Keratinocyte (primary cell): ENCODE measurements around the gene MTCL1. TPM values are rescaled to one million over a fixed set of nuclear protein-coding genes. Genes with fewer than 3 reads are reported as not detected.

Experiments
- DNase-seq: peaks from one replicate; pipeline ENCODE4 v3.0.0-alpha.2; 2011; ENCODE audit warnings: low read depth, missing footprints, low spot score
- FAIRE-seq: peaks from 2 replicates; lab custom pipeline; 2011; peaks lifted over from hg19 to GRCh38; lab: Jason Lieb, UNC
- H2AFZ ChIP-seq: 2 replicates; pipeline ENCODE4 v1.6.0; 2012; ENCODE audit warnings: low read length, control low read depth, inconsistent platforms; ENCODE audit not compliant: control insufficient read depth
- H3K27ac ChIP-seq: 2 replicates; pipeline ENCODE4 v1.5.1; 2011; ENCODE audit warnings: low read length; ENCODE audit not compliant: control insufficient read depth, insufficient read depth
- H3K27me3 ChIP-seq: 3 replicates; pipeline ENCODE4 v1.6.0; 2011; ENCODE audit warnings: low read length; ENCODE audit not compliant: control insufficient read depth, insufficient read depth; ENCODE audit errors: extremely low read depth
- H3K36me3 ChIP-seq, 2 experiments: 2 replicates in 1 of 2; 3 replicates in 1 of 2; pipeline ENCODE4 v1.5.1; 2011; ENCODE audit warnings: low read length in 2 of 2, mild to moderate bottlenecking in 1 of 2; ENCODE audit not compliant: control insufficient read depth in 2 of 2, insufficient read depth in 2 of 2; ENCODE audit errors: extremely low read depth in 1 of 2
- H3K4me1 ChIP-seq: 3 replicates; pipeline ENCODE4 v1.5.1; 2011; ENCODE audit warnings: low read length; ENCODE audit not compliant: control insufficient read depth, insufficient read depth; ENCODE audit errors: extremely low read depth
- H3K4me2 ChIP-seq: 3 replicates; pipeline ENCODE4 v1.6.0; 2011; ENCODE audit warnings: low read depth, low read length; ENCODE audit not compliant: control insufficient read depth, insufficient read depth; ENCODE audit errors: extremely low read depth
- H3K4me3 ChIP-seq, 3 experiments: fragments of 200-600 bp in 1 of 3; sonication (generic) in 1 of 3; 2 replicates in 2 of 3; 3 replicates in 1 of 3; pipeline ENCODE4 v1.5.1; 2011 to 2016; ENCODE audit warnings: low read length in 3 of 3, mild to moderate bottlenecking in 3 of 3, control low read depth in 2 of 3, inconsistent platforms in 1 of 3, low read depth in 1 of 3, mixed read lengths in 1 of 3, mixed run types in 1 of 3, moderate library complexity in 1 of 3; ENCODE audit not compliant: control insufficient read depth in 2 of 3, insufficient read depth in 2 of 3; ENCODE audit errors: extremely low read depth in 1 of 3
- H3K79me2 ChIP-seq: 2 replicates; pipeline ENCODE4 v1.6.0; 2012; ENCODE audit warnings: low read length; ENCODE audit not compliant: control insufficient read depth, insufficient read depth
- H3K9ac ChIP-seq: 3 replicates; pipeline ENCODE4 v1.6.0; 2011; ENCODE audit warnings: low read length; ENCODE audit not compliant: control insufficient read depth, insufficient read depth; ENCODE audit errors: extremely low read depth
- H3K9me1 ChIP-seq: 3 replicates; pipeline ENCODE4 v1.6.0; 2011; ENCODE audit warnings: low read length; ENCODE audit not compliant: control insufficient read depth, insufficient read depth; ENCODE audit errors: extremely low read depth
- H3K9me3 ChIP-seq: 2 replicates; pipeline ENCODE4 v1.5.1; 2012; ENCODE audit warnings: low read depth, low read length; ENCODE audit not compliant: control insufficient read depth
- H4K20me1 ChIP-seq: 3 replicates; pipeline ENCODE4 v1.6.0; 2011; ENCODE audit warnings: low read length; ENCODE audit not compliant: control insufficient read depth, insufficient read depth; ENCODE audit errors: extremely low read depth
- CTCF ChIP-seq, 3 experiments: IDR thresholded peaks in 1 of 3; conservative IDR thresholded peaks in 1 of 3; optimal IDR thresholded peaks in 1 of 3; 2 replicates in 2 of 3; 3 replicates in 1 of 3; pipeline versions ENCODE3 to v1.5.1; 2011; ENCODE audit warnings: low read length in 3 of 3, mild to moderate bottlenecking in 3 of 3, moderate library complexity in 2 of 3, control low read depth in 1 of 3, inconsistent platforms in 1 of 3; ENCODE audit not compliant: insufficient read depth in 2 of 3; ENCODE audit errors: extremely low read depth in 1 of 3
- EZH2 ChIP-seq: IDR thresholded peaks from one replicate; pipeline ENCODE4 v1.6.1; 2012; ENCODE audit warnings: inconsistent platforms, mild to moderate bottlenecking, low read length, moderate library complexity
- dilution Hi-C: fragments of 300-500 bp; cut with MboI; formaldehyde crosslinking; loops from one replicate; pipeline ENCODE4 v1.7.0; 2020; ENCODE audit warnings: low sequenced_read_pairs; ENCODE audit not compliant: extremely low pct_ligation_motif_present
- polyA plus RNA-seq, 5 experiments: library from polyadenylated mRNA; depleted of rRNA in 3 of 5; stranded (reverse) in 3 of 5; stranded (forward) in 1 of 5; unstranded in 1 of 5; fragments of >200 nt; gene quantifications; 1 replicate in 1 of 5; 2 replicates in 3 of 5; 3 replicates in 1 of 5; pipeline versions ENCODE4 v1.2.1 to v1.2.3, GENCODE V29; 2011 to 2012; ENCODE audit warnings: missing spikeins in 2 of 5, low read depth in 1 of 5, low replicate concordance in 1 of 5

MTCL1 gene
- polyA plus RNA-seq, 1 donor (not counting 4 experiments of a cell fraction or from before 2014, with no cell fraction given): 15.4 TPM

GRCh38 chr18:8793445-8794155 lies 88.2 kb downstream of the MTCL1 start:
- H3K9ac ChIP-seq: no peak overlapping the region
- H3K79me2 ChIP-seq: no peaks in the 10 kb centered on the region
- H3K4me2 ChIP-seq: no peak overlapping the region
- H3K4me3 ChIP-seq: no peak overlapping the region
- H3K27me3 ChIP-seq: no peaks in the 10 kb centered on the region
- no peaks in the 10 kb centered on the region for H3K9me3 ChIP-seq
- dilution Hi-C loops: no loop called here
- no peak overlapping the region for H2AFZ ChIP-seq
- H3K4me1 ChIP-seq: peaks cover 30% of the 10 kb centered on the region
- peaks cover 3% of the 10 kb centered on the region for H3K9me1 ChIP-seq
- no peak for DNase-seq
- TF ChIP-seq EZH2: no peak
- no peak for TF ChIP-seq CTCF (optimal IDR thresholded peaks at IDR 0.05 in 1 of 3, IDR thresholded peaks at IDR 0.05 in 1 of 3, conservative IDR thresholded peaks at IDR 0.05 in 1 of 3; ENCODE audit: extremely low read depth in 1 of 3, insufficient read depth in 2 of 3, low read length in 3 of 3)
- H4K20me1 ChIP-seq: no peaks in the 10 kb centered on the region
- peaks cover 12 to 27% of the 10 kb centered on the region in 2 experiments for H3K36me3 ChIP-seq
- FAIRE-seq: no peak
- no peak overlapping the region for H3K27ac ChIP-seq

- H3K27ac ChIP-seq: no peak overlapping the region
- FAIRE-seq (no peak), DNase-seq (no peak)
- no peaks in the 10 kb centered on the region for H3K79me2 ChIP-seq
- peaks cover 6 to 27% of the 10 kb centered on the region in 2 experiments for H3K36me3 ChIP-seq
- TF ChIP-seq EZH2 (no peak), CTCF (optimal IDR thresholded peaks at IDR 0.05 in 1 of 3, IDR thresholded peaks at IDR 0.05 in 1 of 3, conservative IDR thresholded peaks at IDR 0.05 in 1 of 3; ENCODE audit: extremely low read depth in 1 of 3, insufficient read depth in 2 of 3, low read length in 3 of 3) (no peak)
- no peak overlapping the region for H2AFZ ChIP-seq
- H3K9ac ChIP-seq: no peak overlapping the region
- dilution Hi-C loops: no loop called here
- no peak overlapping the region for H3K4me2 ChIP-seq
- no peaks in the 10 kb centered on the region for H4K20me1 ChIP-seq
- peaks cover 3% of the 10 kb centered on the region for H3K9me1 ChIP-seq
- H3K27me3 ChIP-seq: no peaks in the 10 kb centered on the region
- H3K4me1 ChIP-seq: peaks cover 35% of the 10 kb centered on the region
- no peak overlapping the region for H3K4me3 ChIP-seq
- H3K9me3 ChIP-seq: no peaks in the 10 kb centered on the region
These were observed 89.0 kb downstream of the MTCL1 start for GRCh38 chr18:8794156-8794933.
